ENCODE measurements around the gene RBPJ. TPM values are rescaled to one million over a fixed set of nuclear protein-coding genes. Genes with fewer than 3 reads are reported as not detected.

RBPJ gene
- total RNA-seq (10 to 100 TPM; 68.2 to 91.9 (median 81.6) TPM), polyA plus RNA-seq (10 to 100 TPM; 18.4 to 28.7 (median 28.6) TPM)
- long read RNA-seq, donor 1, full-length matches to known transcripts, result 12 of 12 reads
- long read RNA-seq, donor 1, partial matches to known transcripts, result 0 of 12 reads
- long read RNA-seq, donor 1, other reads (novel, unspliced or antisense), result 0 of 12 reads
- long read RNA-seq, donor 2, full-length matches to known transcripts, result 12 of 86 reads
- long read RNA-seq, donor 2, partial matches to known transcripts, result 74 of 86 reads
- long read RNA-seq, donor 2, other reads (novel, unspliced or antisense), result 0 of 86 reads

GRCh38 chr4:26320538-26321372 is at the start of gene RBPJ:
Gene RBPJ, plus strand, starts transcription at chr4:26321014. Its CDS starts 15 bp downstream, at chr4:26321029.
- peaks cover 8 to 64% (median 43%) of the 10 kb centered on the region in 6 donors for H3K4me1 ChIP-seq
- 0 to 1% (median 1%) methylated on average over 59 to 102 of the region's 102 CpGs for WGBS, 5 donors
- intact Hi-C loops (cut with DNase I; ENCODE audit: low total_unique reads), result loop anchor here (10.0 kb wide), 1 partner anchor 466 kb away; no protein-coding TSS in a partner anchor
- peaks cover 0 to 7% (median 3%) of the 10 kb centered on the region in 8 donors for H3K9me3 ChIP-seq
- TF ChIP-seq CTCF (IDR thresholded peaks at IDR 0.05 in 8 of 11, conservative IDR thresholded peaks at IDR 0.05 in 3 of 11) (peak in 1 of 11 experiments; percentile 7), POLR2AphosphoS5 (IDR thresholded peaks at IDR 0.05) (peak; percentile 83 to 90 (median 87)), POLR2A (IDR thresholded peaks at IDR 0.05) (peak in 2 of 3 donors; percentile 17 to 44)
- H3K27me3 ChIP-seq (replicated peaks in 1 of 7), result no peaks in the 10 kb centered on the region
- H3K36me3 ChIP-seq, result no peaks in the 10 kb centered on the region
- peak; percentile 95 for DNase-seq
- H3K4me3 ChIP-seq, result peak within 1 kb of the TSS; percentile 65 to 90 (median 88)
- H3K27ac ChIP-seq, result peak within 1 kb of the TSS; percentile 82 to 96 (median 94)

- Histone ChIP-seq H3K4me3 (no peak overlapping the region), H3K27me3 (replicated peaks in 1 of 7) (peaks cover 0 to 8% (median 0%) of the 10 kb centered on the region in 7 donors), H3K27ac (peak overlapping the region in 4 of 8 donors; percentile 9 to 86 (median 84)), H3K9me3 (no peaks in the 10 kb centered on the region), H3K4me1 (peaks cover 0 to 49% (median 3%) of the 10 kb centered on the region in 6 donors), H3K36me3 (no peaks in the 10 kb centered on the region)
- TF ChIP-seq POLR2AphosphoS5 (IDR thresholded peaks at IDR 0.05) (no peak), CTCF (IDR thresholded peaks at IDR 0.05 in 8 of 11, conservative IDR thresholded peaks at IDR 0.05 in 3 of 11) (no peak), POLR2A (IDR thresholded peaks at IDR 0.05) (no peak)
- no peak for DNase-seq
- WGBS, 5 donors, result 83 to 93% (median 90%) methylated on average over 5 of the region's 5 CpGs
- intact Hi-C loops (cut with DNase I; ENCODE audit: low total_unique reads), result no loop called here
Observed at GRCh38 chr4:26271703-26272102, 49.1 kb upstream of the RBPJ start.

GRCh38 chr4:26272654-26273615 is 47.9 kb upstream of the RBPJ start:
- Histone ChIP-seq H3K36me3 (no peaks in the 10 kb centered on the region), H3K4me1 (peaks cover 0 to 50% (median 3%) of the 10 kb centered on the region in 6 donors), H3K9me3 (no peaks in the 10 kb centered on the region), H3K27me3 (replicated peaks in 1 of 7) (peaks cover 0 to 8% (median 0%) of the 10 kb centered on the region in 7 donors), H3K27ac (peak overlapping the region in 7 of 8 donors; percentile 30 to 86 (median 71)), H3K4me3 (peak overlapping the region in 4 of 8 donors; percentile 8 to 54 (median 20))
- 36 to 60% (median 56%) methylated on average over 10 of the region's 10 CpGs for WGBS, 5 donors
- TF ChIP-seq POLR2A (IDR thresholded peaks at IDR 0.05), result no peak
- TF ChIP-seq CTCF (IDR thresholded peaks at IDR 0.05 in 8 of 11, conservative IDR thresholded peaks at IDR 0.05 in 3 of 11), result no peak
- TF ChIP-seq POLR2AphosphoS5 (IDR thresholded peaks at IDR 0.05), result no peak
- no peak for DNase-seq
- intact Hi-C loops (cut with DNase I; ENCODE audit: low total_unique reads), result no loop called here

Data from spleen (tissue), 13 donors.